GM21717 (cell line): Measurements from ENCODE around the gene TPD52L1.

Experiments used
- ATAC-seq: cut with Tn5 transposase; IDR thresholded peaks from one replicate; pipeline ENCODE4 v1.9.1; 2021; ENCODE audit warnings: mild to moderate bottlenecking, moderate library complexity; ENCODE audit not compliant: unreplicated experiment

TPD52L1 gene

DNA sequence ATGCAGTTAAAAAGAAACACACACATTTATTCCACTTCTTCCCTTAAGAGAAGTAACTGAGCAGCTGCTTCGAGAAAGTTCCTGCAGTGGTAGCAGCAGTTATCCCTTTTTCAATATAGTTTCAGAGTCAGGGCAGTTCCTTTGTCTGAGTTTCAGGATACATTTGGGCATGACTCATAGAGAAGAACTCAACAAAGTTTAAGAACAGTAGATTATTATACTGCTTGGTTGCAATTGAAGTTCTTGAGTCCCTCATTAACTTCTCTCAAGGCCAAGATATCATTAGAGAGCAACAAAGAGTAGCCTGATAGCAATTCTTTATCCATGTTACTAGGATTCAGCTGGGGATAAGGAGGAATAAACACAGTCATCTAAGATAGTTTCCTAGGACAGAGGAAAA lies 54.4 kb downstream of the TPD52L1 start:
- no peak for ATAC-seq

DNA sequence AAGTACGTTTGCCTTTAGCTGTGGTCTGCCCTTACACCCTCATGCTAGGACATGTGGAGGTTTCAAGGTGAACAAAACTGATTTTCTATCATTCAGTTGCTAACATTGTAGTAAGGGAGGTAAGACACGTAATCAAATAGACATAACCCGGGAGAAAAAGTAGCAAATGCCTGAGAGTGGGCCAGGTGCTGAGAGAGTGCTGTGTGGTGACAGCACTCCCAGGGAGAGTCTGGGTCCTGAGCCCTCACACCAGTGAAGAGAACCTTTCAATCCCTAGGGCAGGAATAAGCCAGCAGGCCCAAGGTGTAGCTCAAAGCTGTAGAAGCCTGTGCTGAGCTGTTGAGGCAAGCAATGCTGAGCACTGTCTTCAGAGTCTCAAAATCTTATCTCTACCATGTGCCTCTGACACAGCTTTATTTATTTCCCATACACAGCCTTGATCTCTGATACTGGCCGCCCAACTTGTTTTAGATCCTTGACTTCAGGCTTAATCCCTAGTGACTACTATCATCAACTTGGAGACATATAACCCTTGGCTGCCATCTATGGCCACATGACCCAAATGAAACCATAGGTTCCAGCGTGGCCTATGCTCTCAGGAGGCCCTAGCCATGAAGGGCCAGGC lies 55.2 kb downstream of the TPD52L1 start:
- ATAC-seq, result no peak

DNA sequence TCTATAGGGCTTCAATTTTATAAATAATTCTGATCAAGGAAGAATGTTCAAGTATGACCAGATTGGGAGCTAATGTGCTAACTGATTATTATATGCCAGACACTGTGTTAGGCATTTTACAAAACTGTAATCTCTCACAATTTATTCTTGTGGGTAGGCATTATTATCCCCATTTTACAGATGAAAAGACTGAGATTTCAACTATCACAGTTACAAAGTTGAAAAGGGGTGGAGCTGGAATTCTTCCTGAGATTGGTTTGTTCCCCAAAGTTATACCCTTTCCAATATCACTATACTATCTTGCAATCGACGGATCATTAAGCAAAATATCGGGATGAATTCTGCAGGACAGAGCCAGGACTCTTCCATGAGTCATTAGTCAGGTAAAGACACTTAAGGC lies 57.1 kb downstream of the TPD52L1 start:
- ATAC-seq, result no peak

DNA sequence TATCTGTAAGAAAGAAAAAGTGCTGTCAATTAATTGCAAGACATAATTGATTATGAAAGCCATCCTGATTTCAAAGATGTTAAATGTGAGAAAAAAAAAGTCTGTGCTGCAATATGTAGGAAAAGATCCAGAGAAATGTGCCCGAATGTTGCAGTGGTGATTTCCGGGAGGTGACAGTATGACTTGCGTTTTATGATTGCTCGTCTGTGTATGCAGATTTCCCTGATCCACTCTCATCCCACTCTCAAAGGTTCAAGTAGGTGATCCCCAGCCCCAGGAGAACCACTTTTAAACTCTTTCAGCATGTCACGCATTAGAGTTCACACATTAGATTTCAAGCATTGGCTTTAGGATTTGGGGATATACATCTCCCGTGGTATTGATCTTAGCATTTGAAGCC lies 57.8 kb downstream of the TPD52L1 start:
- no peak for ATAC-seq

DNA sequence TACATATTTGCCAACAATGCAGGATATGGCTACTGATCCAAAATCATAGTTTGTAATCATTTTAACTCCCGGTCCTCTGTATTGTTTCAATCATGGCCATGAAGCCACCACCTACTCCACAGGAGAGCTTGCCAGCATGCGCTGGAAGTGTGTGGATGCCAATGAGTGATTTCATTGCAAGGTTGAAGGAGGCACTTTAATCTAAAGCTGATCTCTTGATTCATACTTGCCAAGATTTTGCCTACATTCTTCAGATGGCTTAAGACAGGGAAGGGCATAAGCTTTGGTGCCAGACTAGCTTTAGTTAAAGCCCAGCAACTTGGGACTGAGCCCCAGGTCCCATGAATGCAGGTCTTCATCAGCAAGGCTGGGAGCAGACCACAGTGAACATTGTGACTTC lies 58.8 kb downstream of the TPD52L1 start:
- no peak for ATAC-seq

DNA sequence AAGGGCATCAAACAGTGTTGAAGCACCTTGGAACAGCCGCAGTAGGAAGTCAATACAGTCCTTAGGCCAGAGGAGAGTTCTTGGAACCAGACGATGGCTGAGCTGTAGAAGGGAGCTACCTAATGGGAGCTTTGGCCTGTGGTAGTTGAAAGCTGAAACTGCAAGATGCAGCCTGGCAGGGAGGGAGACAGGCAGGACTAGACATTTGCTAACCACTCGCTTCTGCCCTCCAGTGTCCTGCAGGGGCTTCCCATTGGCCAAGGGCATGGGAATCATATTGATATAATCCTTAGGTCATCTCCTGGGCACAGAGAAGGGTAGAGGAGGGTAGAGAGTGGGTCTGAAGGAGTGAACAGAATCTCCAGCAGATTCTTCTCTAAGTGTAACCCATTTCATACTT lies 60.4 kb downstream of the TPD52L1 start:
- ATAC-seq, result no peak

DNA sequence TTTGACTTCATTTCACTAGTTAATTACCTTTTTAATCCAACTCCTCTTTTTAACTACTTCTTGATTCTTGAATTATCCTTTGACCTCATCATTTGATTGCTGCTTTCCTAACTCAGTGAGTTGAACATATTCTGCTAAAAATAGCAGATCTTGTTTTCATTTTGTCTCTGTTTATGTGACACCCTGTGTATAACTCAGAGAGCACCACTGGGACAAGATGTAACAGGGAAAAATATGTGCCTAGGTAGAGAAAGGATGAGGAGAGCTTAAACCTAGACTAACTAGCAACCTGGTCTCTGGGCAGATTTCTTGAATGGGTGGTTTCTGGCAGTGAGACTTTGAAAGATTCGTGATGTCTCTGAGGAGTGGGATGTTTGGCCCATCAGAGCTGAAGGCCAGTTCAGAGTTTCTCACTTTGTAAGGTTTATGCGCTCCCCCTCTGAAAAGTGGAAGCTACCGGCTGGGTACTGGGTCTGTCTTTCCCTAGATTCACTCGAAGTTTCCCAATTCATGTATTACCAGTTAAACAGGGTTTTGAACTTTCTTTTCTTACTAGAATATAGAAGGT lies 61.8 kb downstream of the TPD52L1 start:
- ATAC-seq, result no peak

DNA sequence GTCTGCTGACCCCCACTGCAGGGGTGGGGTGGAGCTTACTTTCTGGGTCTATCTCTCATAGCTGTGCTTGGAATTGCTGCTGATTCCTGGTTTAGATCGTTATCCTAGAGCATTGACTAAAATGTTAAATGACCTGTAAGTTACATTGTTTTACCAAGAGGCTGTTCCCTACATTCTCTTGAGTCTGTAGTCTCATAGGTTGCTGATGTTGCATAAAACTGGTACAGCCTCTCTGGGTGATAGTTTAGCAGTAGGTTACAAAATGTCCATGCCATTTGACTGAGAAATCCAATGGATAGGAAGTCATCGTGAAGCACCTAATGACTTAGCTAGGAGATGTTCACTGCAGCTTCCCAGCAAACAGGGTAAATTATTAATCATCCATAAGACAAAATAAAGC lies 62.4 kb downstream of the TPD52L1 start:
- ATAC-seq, result no peak

DNA sequence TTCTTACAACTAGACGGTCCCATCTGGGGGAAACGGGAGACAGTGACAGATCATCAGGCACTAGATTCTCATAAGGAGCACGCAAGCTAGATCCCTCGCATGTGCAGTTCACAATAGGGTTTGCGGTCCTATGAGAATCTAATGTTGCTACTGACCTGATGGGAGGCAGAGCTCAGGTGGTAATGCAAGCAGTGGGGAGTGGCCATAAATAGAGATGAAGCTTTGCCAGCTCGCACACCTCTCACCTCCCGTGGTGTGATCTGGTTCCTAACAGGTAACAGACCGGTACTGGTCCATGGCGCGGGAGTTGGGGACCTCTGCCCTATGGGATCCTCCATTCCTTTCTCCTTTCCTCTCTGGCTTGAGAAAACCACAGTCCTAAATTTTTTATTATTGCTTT lies 63.8 kb downstream of the TPD52L1 start:
- ATAC-seq, result no peak

DNA sequence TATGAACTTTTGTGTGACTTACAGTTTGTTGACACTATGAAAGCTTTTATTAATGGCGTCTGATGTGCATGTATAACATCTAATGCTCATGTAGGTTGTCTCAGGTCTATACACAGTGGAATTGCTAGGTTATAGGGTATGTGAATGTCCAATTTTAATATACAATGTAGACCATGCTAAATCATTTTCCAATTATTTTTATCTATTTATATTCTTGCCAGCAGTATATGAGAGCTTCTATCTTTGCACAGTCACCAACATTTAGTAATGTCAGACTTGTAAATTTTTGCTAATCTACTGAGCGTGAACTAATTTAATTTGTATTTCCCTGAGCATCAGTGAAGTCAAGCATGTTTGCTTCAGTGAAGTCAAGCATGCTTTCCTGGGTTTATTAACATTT lies 64.4 kb downstream of the TPD52L1 start:
- no peak for ATAC-seq

DNA sequence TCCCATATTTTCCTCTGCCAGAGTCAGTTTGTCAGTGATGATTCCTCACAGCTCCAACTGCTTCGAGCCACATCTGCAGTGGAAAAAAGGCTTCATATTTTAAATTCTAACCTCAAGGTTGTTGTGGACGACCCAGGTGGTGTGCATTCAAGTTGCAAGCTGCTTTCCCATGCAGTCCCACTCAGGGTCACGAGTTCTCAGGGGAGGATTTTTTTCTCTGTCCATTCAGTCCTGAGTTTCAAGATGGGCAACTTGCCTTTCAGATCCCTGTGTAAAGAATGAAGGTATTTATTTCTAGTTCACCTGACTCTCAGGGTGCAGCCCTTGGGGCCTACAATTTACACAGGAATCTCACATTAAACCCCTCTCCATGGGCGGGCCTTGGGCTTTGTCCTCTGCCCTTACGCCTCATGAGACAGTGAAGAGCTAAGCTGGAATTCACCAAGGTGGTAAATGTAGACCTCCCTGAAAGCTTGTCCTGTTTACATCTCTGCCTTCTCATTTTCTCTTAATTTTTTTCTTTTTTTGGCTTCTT lies 65.9 kb downstream of the TPD52L1 start:
- ATAC-seq, result no peak

DNA sequence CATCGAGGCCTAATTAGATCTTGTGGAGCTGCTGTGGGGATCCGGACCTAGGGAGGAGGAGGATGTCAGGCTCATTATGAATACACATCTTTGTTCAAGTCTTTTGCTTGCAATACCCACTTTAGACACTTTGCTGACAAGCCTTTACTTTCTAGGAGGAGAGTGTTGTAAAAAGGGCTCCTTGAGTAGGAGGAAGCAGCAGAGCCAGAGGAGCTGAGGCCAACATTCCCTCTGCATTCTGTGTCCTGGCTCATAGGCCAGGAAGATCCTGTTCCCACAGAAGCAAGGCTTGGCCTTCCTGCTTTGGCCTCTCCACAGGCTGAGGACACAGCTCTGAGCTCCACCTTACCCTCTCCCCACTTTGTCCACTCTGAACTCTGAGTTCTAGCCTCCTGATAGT lies 67.1 kb downstream of the TPD52L1 start:
- no peak for ATAC-seq

DNA sequence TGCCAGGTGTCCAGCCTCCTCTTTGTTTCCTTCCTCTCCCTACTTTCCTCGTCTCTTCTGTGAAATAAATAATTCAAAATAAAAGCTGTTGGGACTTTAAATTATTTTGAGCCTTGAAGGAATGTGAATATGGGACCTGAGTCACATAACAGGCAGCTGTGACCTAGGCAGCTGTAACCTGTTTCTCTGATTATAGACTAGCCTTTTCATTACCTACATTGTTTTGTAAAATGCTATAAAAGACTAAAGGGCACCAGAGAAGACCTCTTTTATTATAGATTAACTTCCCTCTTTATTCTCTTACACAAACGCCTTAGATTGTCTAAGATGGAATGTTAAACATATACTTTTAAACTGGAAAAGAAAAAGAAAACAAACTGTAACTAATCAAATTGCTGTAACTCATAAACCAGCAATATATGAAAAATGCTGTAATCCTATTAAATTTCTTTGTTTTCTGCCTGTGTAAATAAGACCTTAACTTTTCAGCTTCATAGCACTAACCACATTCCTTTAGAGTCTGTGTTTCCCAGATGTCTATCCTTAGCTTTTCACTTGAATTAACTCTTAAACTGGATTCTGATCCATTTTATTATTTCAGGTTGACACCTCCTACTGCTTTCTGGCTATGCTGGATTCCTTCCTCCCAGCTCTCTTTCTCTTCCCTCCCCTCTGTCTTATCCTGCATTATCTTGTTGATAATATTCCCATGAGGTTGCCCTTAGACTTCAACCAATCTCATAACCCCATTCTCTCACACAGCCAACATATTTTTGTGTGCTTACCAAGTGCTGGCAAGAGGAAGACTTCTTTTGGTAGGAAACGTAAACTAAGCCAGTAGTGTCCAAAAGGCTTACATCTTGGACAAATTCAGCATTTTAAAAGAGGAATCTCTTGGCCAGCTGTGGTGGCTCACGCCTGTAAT lies 69.2 kb downstream of the TPD52L1 start:
- no peak for ATAC-seq

DNA sequence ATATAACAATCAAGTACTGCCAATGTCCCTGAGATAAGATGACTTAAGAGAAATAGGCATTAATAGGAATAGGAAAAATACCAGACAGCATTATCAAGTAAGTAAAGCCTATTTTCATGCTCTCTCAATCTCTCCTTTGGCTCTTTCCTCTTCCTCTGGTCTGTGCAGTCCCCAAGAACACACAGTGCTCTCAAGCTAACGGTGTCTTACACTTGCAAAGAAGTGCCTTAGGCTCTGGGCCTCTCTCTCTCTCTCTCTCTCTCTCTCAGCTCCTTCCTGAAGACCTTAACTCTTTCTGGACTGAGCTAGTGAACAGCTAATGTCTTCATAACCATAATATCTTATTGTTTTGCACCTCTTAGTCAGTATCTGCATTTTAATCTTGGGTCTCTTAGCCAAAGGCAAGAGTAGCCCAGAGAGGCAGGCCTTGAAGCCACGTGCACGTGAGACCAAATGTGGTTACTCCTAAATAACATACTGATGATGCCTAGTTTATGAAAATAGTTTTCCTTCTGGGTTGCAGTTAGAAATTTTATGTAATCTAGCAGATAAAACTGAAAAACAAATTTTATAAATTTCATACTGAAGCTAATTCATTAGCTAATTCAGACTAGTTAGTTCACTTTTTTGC lies 70.8 kb downstream of the TPD52L1 start:
- ATAC-seq, result no peak

DNA sequence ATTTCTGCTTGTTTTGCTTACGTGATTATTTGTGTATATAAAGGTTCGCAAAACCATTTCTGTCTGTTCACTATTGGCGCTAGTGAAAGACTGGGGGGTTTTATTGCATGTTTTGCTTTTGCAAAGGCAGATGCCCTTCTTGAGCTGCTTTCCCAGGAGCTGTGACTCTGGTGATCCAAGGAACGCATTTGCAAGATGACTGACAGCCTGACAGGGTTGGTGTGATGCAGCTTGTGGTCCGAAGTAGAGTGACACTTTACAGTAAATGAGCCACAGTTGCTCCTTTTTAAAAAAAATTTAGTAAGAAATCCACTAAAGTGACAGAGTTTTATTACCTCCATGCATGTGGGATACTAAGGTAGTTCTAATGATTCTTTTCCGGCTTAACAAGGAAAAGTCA lies 73.7 kb downstream of the TPD52L1 start:
- ATAC-seq, result no peak

DNA sequence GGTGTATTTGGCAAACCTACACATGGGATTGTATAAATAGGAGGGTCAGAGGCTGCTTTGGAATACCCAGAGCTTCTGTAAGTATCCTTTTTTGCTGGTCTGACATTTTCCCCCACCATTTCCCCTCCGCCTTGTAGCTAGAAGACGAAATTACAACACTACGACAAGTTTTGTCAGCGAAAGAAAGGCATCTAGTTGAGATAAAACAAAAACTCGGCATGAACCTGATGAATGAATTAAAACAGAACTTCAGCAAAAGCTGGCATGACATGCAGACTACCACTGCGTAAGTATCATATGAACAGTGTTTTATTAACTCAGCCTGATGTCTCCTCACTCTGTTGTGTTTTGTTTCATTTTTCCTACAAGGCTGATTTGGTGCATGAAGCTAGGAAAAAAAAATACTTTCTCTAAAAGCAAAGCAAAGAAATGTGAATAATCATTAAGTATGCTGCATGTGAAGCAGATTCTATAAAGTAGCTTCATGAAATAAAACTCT lies 75.5 kb downstream of the TPD52L1 start:
- ATAC-seq, result no peak

DNA sequence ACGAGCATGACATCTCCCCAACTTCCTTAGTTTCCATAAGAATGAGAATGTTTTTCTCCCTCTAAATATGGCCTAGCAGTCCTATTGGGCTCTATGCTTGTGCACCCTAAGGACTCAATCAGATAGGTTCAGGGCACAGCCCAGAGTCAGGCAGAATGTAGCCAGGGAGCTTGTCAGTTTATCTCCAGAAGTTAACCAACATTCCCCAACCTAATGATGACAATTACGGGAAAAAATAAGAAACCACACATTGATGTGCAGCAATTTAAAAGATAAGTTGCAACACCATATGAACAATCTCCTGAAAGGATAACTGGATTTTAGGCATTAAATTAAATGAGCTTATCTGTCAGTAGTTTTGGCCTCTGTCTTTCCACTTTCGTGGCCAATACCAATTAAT lies 77.1 kb downstream of the TPD52L1 start:
- ATAC-seq, result no peak

DNA sequence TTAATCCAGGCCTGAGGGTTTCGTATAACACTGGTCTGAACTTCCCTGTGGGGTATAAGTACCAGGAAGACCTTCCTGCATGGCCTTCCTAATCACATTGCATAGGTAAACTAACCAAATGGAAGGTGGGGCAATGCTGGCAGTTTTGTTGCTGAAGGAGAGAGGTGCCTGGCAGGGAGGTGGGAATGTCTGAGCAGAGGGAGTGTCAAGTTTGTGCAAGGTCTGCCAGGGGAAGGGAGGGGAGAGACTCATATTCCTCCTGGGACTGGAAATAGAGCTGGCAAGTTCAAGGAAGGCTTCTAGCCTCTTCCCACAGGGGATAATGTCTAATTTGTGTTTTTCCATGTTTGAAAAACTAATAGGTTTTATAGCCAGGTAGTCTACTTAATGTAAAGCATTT lies 77.6 kb downstream of the TPD52L1 start:
- ATAC-seq, result no peak

DNA sequence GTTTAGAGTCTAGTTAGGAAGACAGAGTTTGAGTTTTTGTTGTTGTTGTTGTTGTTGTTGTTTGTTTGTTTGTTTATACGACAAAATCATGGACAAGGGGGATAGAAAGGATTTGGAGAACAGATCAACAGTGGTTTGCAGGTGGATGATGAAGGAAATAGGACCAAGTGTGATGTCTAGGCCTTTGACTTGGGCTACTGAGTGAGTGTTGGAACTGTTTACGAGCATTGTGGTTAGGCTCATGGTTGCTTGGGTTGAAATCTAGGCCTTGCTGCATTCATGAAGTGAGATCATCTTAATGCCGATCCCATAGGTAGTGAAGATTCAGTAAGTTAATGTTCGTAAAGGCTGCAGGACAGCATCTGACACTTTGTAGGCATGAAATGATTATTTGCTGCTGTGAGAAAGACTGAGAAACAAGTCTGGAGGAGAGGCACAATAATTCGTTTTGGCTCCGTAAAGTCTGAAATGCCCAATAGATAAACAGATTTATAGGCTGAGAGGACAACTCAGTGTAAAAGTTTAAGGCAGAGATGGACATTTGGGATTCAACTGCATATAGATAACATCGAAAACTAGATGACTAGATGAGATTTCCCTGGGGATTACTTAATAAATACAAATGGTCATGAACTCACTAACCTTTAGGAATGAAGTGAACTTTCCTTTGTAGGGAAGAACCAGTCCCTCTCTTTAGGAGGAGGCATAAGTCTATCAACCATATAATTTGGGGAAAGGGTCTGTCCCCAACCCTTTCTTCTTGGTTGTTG lies 78.2 kb downstream of the TPD52L1 start:
- ATAC-seq, result no peak

DNA sequence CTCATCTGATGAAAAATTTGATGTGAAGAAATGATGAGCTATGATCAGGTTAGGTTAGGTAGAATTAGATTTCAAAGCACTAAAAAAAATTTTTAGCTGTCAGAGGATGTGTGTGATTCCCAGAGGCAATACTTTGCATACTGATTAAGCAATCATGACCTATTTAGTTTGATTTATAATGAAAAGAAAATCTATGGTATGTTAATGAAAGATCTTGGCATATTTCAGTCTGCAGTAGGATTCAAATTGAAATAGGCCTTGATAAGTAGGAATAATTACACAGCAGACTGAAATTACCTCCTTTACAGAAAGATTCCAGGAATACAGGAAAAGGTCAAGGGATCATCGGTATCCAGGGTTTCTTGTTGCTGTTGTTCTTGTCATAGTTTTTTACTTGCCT lies 78.9 kb downstream of the TPD52L1 start:
- no peak for ATAC-seq

DNA sequence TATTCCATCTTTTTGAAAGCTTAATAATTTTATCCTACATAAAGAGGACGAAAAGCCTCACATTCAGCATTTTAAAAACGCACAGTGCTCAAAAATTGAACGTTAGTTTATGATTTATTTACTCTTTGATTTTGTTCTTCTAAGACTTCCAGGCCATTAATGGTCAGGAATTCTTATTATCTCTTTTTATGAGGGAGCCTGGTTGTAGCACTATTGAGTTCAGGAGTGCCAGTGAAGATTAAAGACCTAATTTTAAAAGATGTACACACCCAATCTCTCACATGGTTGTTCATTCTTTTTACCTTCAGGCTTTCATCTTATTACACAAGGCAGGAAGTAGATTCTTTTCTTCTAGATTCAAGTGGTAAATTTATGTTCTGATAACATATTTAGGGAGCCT lies 79.6 kb downstream of the TPD52L1 start:
- no peak for ATAC-seq
